ENCODE data around the gene REPS2. TPM values are rescaled to one million over a fixed set of nuclear protein-coding genes. Genes with fewer than 3 reads are reported as not detected.

The REPS2 gene
- total RNA-seq, 2 experiments from 2014 or later = 0.41 to 4.0 TPM

DNA sequence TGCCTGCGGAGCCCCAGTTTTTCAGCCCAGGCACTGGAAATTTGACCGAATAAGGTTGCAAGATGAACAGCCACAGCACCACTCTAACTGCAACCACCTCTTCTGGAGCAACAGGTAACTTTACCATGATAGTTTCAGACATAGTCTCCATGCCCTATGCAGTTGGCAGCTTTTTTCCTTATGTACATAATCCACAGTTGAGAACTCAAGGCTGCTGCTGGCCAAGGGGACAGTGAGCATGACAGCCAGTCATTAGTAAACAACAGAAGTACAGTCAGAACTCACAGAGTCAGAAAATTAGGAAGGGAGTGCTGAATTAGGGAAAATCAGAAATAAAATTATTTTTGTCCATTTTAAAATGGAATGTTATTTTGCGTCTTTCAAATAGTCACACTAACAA lies 235.9 kb downstream of the REPS2 start:
- H3K4me1 ChIP-seq (ENCODE audit: insufficient read depth, low read length, poor library complexity, severe bottlenecking) = no peaks in the 10 kb centered on the region
- no peak overlapping the region for H3K27ac ChIP-seq (ENCODE audit: low read depth, low read length, poor library complexity, severe bottlenecking)
- H3K9me2 ChIP-seq (ENCODE audit: insufficient read depth, low read length) = no peaks in the 10 kb centered on the region
- H4K20me1 ChIP-seq (ENCODE audit: insufficient read depth, low read length) = no peaks in the 10 kb centered on the region
- ChIA-PET POLR2A (interaction anchor here (0.7 kb wide), 1 partner anchor 624 kb away, joined by 3 read pairs; no protein-coding TSS in a partner anchor), CTCF (ENCODE audit: unreplicated experiment) (no interaction called here)
- no peaks in the 10 kb centered on the region for H3K9me3 ChIP-seq (ENCODE audit: low read length)
- H3K4me2 ChIP-seq (ENCODE audit: low read length) = no peak overlapping the region
- BruUV-seq (replicated peaks) = no TSS peak
- no peaks in the 10 kb centered on the region for H3K36me3 ChIP-seq (ENCODE audit: insufficient read depth, low read length)
- DNase-seq (ENCODE audit: low spot score) = no peak
- no peak overlapping the region for H3K4me3 ChIP-seq (ENCODE audit: low read depth, low read length, poor library complexity, severe bottlenecking)
- intact Hi-C loops (cut with micrococcal nuclease; ENCODE audit: unreplicated experiment) = no loop called here
- no peak for TF ChIP-seq EZH2phosphoT487 (IDR thresholded peaks at IDR 0.05; ENCODE audit: borderline replicate concordance, low read depth, low read length)
- TF ChIP-seq, protein P1, sequence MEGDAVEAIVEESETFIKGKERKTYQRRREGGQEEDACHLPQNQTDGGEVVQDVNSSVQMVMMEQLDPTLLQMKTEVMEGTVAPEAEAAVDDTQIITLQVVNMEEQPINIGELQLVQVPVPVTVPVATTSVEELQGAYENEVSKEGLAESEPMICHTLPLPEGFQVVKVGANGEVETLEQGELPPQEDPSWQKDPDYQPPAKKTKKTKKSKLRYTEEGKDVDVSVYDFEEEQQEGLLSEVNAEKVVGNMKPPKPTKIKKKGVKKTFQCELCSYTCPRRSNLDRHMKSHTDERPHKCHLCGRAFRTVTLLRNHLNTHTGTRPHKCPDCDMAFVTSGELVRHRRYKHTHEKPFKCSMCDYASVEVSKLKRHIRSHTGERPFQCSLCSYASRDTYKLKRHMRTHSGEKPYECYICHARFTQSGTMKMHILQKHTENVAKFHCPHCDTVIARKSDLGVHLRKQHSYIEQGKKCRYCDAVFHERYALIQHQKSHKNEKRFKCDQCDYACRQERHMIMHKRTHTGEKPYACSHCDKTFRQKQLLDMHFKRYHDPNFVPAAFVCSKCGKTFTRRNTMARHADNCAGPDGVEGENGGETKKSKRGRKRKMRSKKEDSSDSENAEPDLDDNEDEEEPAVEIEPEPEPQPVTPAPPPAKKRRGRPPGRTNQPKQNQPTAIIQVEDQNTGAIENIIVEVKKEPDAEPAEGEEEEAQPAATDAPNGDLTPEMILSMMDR (conservative IDR thresholded peaks at IDR 0.05; ENCODE audit: low read length) = no peak
- H2AFZ ChIP-seq (ENCODE audit: low read length) = no peak overlapping the region
- H3K79me2 ChIP-seq (ENCODE audit: insufficient read depth, low read depth, low read length) = no peaks in the 10 kb centered on the region

DNA sequence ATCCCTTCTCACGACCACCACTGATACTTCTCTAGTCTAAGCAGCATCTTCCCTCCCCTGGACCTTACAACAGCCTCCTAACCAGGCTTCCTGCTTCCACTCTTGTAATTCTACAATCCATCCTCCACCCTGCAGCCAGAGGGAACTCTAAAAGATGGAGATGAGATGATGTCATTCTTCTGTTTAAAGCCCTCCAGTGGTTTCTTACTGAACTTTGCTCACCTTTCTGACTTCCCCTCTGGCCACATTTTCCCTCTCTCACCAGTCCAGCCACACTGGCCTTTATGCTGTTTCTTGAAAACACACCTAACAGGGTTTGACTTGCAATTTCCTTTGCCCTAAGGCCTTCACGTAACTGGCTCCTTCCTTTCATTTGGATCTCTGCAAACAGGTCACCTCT lies 237.1 kb downstream of the REPS2 start:
- DNase-seq (ENCODE audit: low spot score) = no peak
- H3K4me3 ChIP-seq (ENCODE audit: low read depth, low read length, poor library complexity, severe bottlenecking) = no peak overlapping the region
- no peaks in the 10 kb centered on the region for H3K4me1 ChIP-seq (ENCODE audit: insufficient read depth, low read length, poor library complexity, severe bottlenecking)
- no peaks in the 10 kb centered on the region for H3K9me2 ChIP-seq (ENCODE audit: insufficient read depth, low read length)
- no peak overlapping the region for H2AFZ ChIP-seq (ENCODE audit: low read length)
- ChIA-PET POLR2A (no interaction called here), CTCF (ENCODE audit: unreplicated experiment) (no interaction called here)
- no peaks in the 10 kb centered on the region for H3K79me2 ChIP-seq (ENCODE audit: insufficient read depth, low read depth, low read length)
- intact Hi-C loops (cut with micrococcal nuclease; ENCODE audit: unreplicated experiment) = no loop called here
- H3K4me2 ChIP-seq (ENCODE audit: low read length) = no peak overlapping the region
- no peaks in the 10 kb centered on the region for H4K20me1 ChIP-seq (ENCODE audit: insufficient read depth, low read length)
- no peak for TF ChIP-seq EZH2phosphoT487 (IDR thresholded peaks at IDR 0.05; ENCODE audit: borderline replicate concordance, low read depth, low read length)
- TF ChIP-seq, protein P1 (conservative IDR thresholded peaks at IDR 0.05; ENCODE audit: low read length) = no peak
- H3K27ac ChIP-seq (ENCODE audit: low read depth, low read length, poor library complexity, severe bottlenecking) = no peak overlapping the region
- H3K36me3 ChIP-seq (ENCODE audit: insufficient read depth, low read length) = no peaks in the 10 kb centered on the region
- H3K9me3 ChIP-seq (ENCODE audit: low read length) = no peaks in the 10 kb centered on the region
- no TSS peak for BruUV-seq (replicated peaks)

DNA sequence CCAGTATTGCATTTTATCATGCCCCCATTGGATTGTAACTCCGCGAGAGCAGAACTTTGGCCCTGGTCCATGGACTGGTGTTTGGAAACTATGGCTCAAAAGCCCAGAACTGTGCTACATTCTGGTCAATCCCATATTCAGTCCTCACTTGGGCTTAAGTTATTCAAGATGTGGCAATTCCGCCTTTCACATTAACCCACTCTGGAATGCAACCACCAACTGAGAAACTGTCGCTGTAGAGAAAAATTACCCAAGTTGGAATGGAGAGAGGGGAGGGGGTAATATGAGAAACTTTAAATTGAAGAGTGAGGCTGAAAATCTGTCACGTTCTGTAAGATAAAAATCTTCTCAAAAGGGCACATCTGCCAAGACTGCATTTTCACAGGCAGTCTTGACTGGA lies 239.0 kb downstream of the REPS2 start:
- H3K4me1 ChIP-seq (ENCODE audit: insufficient read depth, low read length, poor library complexity, severe bottlenecking) = no peaks in the 10 kb centered on the region
- no peaks in the 10 kb centered on the region for H4K20me1 ChIP-seq (ENCODE audit: insufficient read depth, low read length)
- H3K27ac ChIP-seq (ENCODE audit: low read depth, low read length, poor library complexity, severe bottlenecking) = no peak overlapping the region
- H3K79me2 ChIP-seq (ENCODE audit: insufficient read depth, low read depth, low read length) = no peaks in the 10 kb centered on the region
- intact Hi-C loops (cut with micrococcal nuclease; ENCODE audit: unreplicated experiment) = no loop called here
- BruUV-seq (replicated peaks) = no TSS peak
- H3K4me3 ChIP-seq (ENCODE audit: low read depth, low read length, poor library complexity, severe bottlenecking) = no peak overlapping the region
- no peak overlapping the region for H2AFZ ChIP-seq (ENCODE audit: low read length)
- no peaks in the 10 kb centered on the region for H3K36me3 ChIP-seq (ENCODE audit: insufficient read depth, low read length)
- no peak overlapping the region for H3K4me2 ChIP-seq (ENCODE audit: low read length)
- DNase-seq (ENCODE audit: low spot score) = no peak
- ChIA-PET POLR2A (no interaction called here), CTCF (ENCODE audit: unreplicated experiment) (no interaction called here)
- TF ChIP-seq EZH2phosphoT487 (IDR thresholded peaks at IDR 0.05; ENCODE audit: borderline replicate concordance, low read depth, low read length) = no peak
- TF ChIP-seq, protein P1 (conservative IDR thresholded peaks at IDR 0.05; ENCODE audit: low read length) = no peak
- H3K9me3 ChIP-seq (ENCODE audit: low read length) = no peaks in the 10 kb centered on the region
- no peaks in the 10 kb centered on the region for H3K9me2 ChIP-seq (ENCODE audit: insufficient read depth, low read length)
